ENCODE data around the gene NDUFB1.

NDUFB1 gene

GRCh38 chr14:92103363-92103989, 18.0 kb downstream of the NDUFB1 start:
- peak; percentile 48 for DNase-seq (ENCODE audit: low read depth)
- no peak overlapping the region for H3K4me3 ChIP-seq (ENCODE audit: low read length)
- TF ChIP-seq CTCF (IDR thresholded peaks at IDR 0.05; ENCODE audit: insufficient read depth, low read depth, low read length, missing control alignments), result no peak

GRCh38 chr14:92099802-92100201, 21.7 kb downstream of the NDUFB1 start:
- DNase-seq (ENCODE audit: low read depth), result no peak
- TF ChIP-seq CTCF (IDR thresholded peaks at IDR 0.05; ENCODE audit: insufficient read depth, low read depth, low read length, missing control alignments), result no peak

GRCh38 chr14:92093320-92093719, 28.2 kb downstream of the NDUFB1 start:
- TF ChIP-seq CTCF (IDR thresholded peaks at IDR 0.05; ENCODE audit: insufficient read depth, low read depth, low read length, missing control alignments), result no peak
- no peak overlapping the region for H3K4me3 ChIP-seq (ENCODE audit: low read length)
- DNase-seq (ENCODE audit: low read depth), result no peak

More at GRCh38 chr14:92099802-92100201, 21.7 kb downstream of the NDUFB1 start:
- H3K4me3 ChIP-seq (ENCODE audit: low read length), result no peak overlapping the region

GRCh38 chr14:92088494-92088893, 33.0 kb downstream of the NDUFB1 start:
- TF ChIP-seq CTCF (IDR thresholded peaks at IDR 0.05; ENCODE audit: insufficient read depth, low read depth, low read length, missing control alignments), result no peak
- no peak overlapping the region for H3K4me3 ChIP-seq (ENCODE audit: low read length)
- DNase-seq (ENCODE audit: low read depth), result no peak

- DNase-seq (ENCODE audit: low read depth), result no peak
- H3K4me3 ChIP-seq (ENCODE audit: low read length), result no peak overlapping the region
- TF ChIP-seq CTCF (IDR thresholded peaks at IDR 0.05; ENCODE audit: insufficient read depth, low read depth, low read length, missing control alignments), result no peak
Measured at GRCh38 chr14:92074555-92074954, 47.0 kb downstream of the NDUFB1 start.
